ENCODE measurements around the gene PLEKHM3.

Gene PLEKHM3

GRCh38 chr2:207883002-207883780, 142.1 kb downstream of the PLEKHM3 start:
- no peak for DNase-seq

- no peak for DNase-seq
These were observed 143.4 kb downstream of the PLEKHM3 start for GRCh38 chr2:207881902-207882301.

GRCh38 chr2:207879536-207879935, 145.8 kb downstream of the PLEKHM3 start:
- no peak for DNase-seq

- DNase-seq, result no peak
These were observed 148.3 kb downstream of the PLEKHM3 start for GRCh38 chr2:207876842-207877535.

- DNase-seq, result no peak
These were observed 149.7 kb downstream of the PLEKHM3 start for GRCh38 chr2:207875473-207876212.

- no peak for DNase-seq
These were observed 151.5 kb downstream of the PLEKHM3 start for GRCh38 chr2:207873794-207874193.

- DNase-seq, result no peak
These were observed 153.4 kb downstream of the PLEKHM3 start for GRCh38 chr2:207871911-207872310.

GRCh38 chr2:207871506-207871905, 153.8 kb downstream of the PLEKHM3 start:
- DNase-seq, result no peak

- no peak for DNase-seq
These were observed 154.5 kb downstream of the PLEKHM3 start for GRCh38 chr2:207870814-207871213.

GRCh38 chr2:207869784-207870778, 155.2 kb downstream of the PLEKHM3 start:
- no peak for DNase-seq

GRCh38 chr2:207868855-207869596, 156.3 kb downstream of the PLEKHM3 start:
- DNase-seq, result no peak

- no peak for DNase-seq
These were observed 157.4 kb downstream of the PLEKHM3 start for GRCh38 chr2:207867905-207868304.

- DNase-seq, result no peak
These were observed 158.3 kb downstream of the PLEKHM3 start for GRCh38 chr2:207867056-207867455.

GRCh38 chr2:207865210-207865609, 160.1 kb downstream of the PLEKHM3 start:
- DNase-seq, result no peak

- DNase-seq, result no peak
These were observed 162.0 kb downstream of the PLEKHM3 start for GRCh38 chr2:207863345-207863744.

GRCh38 chr2:207861789-207862188, 163.5 kb downstream of the PLEKHM3 start:
- DNase-seq, result no peak

GRCh38 chr2:207860685-207861084, 164.6 kb downstream of the PLEKHM3 start:
- DNase-seq, result no peak

GRCh38 chr2:207855591-207855990, 169.7 kb downstream of the PLEKHM3 start:
- no peak for DNase-seq

- no peak for DNase-seq
These were observed 170.6 kb downstream of the PLEKHM3 start for GRCh38 chr2:207854484-207855440.

- DNase-seq, result no peak
These were observed 172.5 kb downstream of the PLEKHM3 start for GRCh38 chr2:207852791-207853190.
